Type B pancreatic cell (in vitro differentiated cells): Measurements from ENCODE around the gene LRMDA. TPM values are rescaled to one million over a fixed set of nuclear protein-coding genes. Genes with fewer than 3 reads are reported as not detected.

Experiments used
- DNase-seq: peaks from one replicate; pipeline ENCODE4 v3.0.0; 2021; ENCODE audit warnings: mixed read lengths; ENCODE audit not compliant: unreplicated experiment; ENCODE audit errors: extremely low spot score
- H3K27ac Mint-ChIP-seq: 2 replicates; pipeline ENCODE4 v1.8.0; 2021; ENCODE audit warnings: mild to moderate bottlenecking, mixed read lengths
- H3K27me3 Mint-ChIP-seq: 2 replicates; pipeline ENCODE4 v1.8.0; 2021; ENCODE audit warnings: mixed read lengths
- H3K36me3 Mint-ChIP-seq: 2 replicates; pipeline ENCODE4 v1.8.0; 2021; ENCODE audit warnings: mixed read lengths
- H3K4me1 Mint-ChIP-seq: one replicate; pipeline ENCODE4 v1.8.0; 2021; ENCODE audit warnings: mixed read lengths; ENCODE audit not compliant: unreplicated experiment
- H3K4me3 Mint-ChIP-seq: 2 replicates; pipeline ENCODE4 v1.8.0; 2021; ENCODE audit warnings: mild to moderate bottlenecking, mixed read lengths
- H3K9me3 Mint-ChIP-seq: 2 replicates; pipeline ENCODE4 v1.8.0; 2021; ENCODE audit warnings: mixed read lengths
- CTCF ChIP-seq: fragments of 200-600 bp; sonication (generic); conservative IDR thresholded peaks from 2 replicates; pipeline ENCODE4 v1.5.0; 2021; ENCODE audit warnings: antibody characterized with exemption, mild to moderate bottlenecking
- total RNA-seq: library from RNA; stranded (reverse); gene quantifications from 2 replicates; pipeline ENCODE4 v1.2.1, GENCODE V29; 2021; ENCODE audit warnings: low replicate concordance

Gene LRMDA
- total RNA-seq, 1 donor from 2014 or later: 2.0 TPM

- Mint-ChIP-seq H3K27ac (no peak overlapping the region), H3K27me3 (peaks cover 61% of the 10 kb centered on the region), H3K36me3 (peaks cover 3% of the 10 kb centered on the region), H3K9me3 (peaks cover 10% of the 10 kb centered on the region), H3K4me1 (peaks cover 53% of the 10 kb centered on the region), H3K4me3 (peak overlapping the region; percentile 53)
- no peak for TF ChIP-seq CTCF
- DNase-seq: no peak
These were observed 18.1 kb downstream of the LRMDA start for GRCh38 chr10:75449382-75450074.

- Mint-ChIP-seq H3K4me3 (peak overlapping the region; percentile 53), H3K27me3 (peaks cover 61% of the 10 kb centered on the region), H3K36me3 (peaks cover 3% of the 10 kb centered on the region), H3K4me1 (peaks cover 53% of the 10 kb centered on the region), H3K27ac (no peak overlapping the region), H3K9me3 (peaks cover 10% of the 10 kb centered on the region)
- no peak for DNase-seq
- TF ChIP-seq CTCF: no peak
These were observed 18.6 kb downstream of the LRMDA start for GRCh38 chr10:75450075-75450445.

- no peak for TF ChIP-seq CTCF
- H3K27ac Mint-ChIP-seq: no peak overlapping the region
- peaks cover 3% of the 10 kb centered on the region for H3K36me3 Mint-ChIP-seq
- DNase-seq: no peak
- peak overlapping the region; percentile 70 for H3K4me3 Mint-ChIP-seq
- H3K27me3 Mint-ChIP-seq: peaks cover 61% of the 10 kb centered on the region
- H3K4me1 Mint-ChIP-seq: peaks cover 53% of the 10 kb centered on the region
- H3K9me3 Mint-ChIP-seq: peaks cover 10% of the 10 kb centered on the region
These were observed 19.5 kb downstream of the LRMDA start for GRCh38 chr10:75450644-75451640.

GRCh38 chr10:75451831-75452230 is 20.4 kb downstream of the LRMDA start:
- H3K4me3 Mint-ChIP-seq: peak overlapping the region; percentile 70
- peaks cover 54% of the 10 kb centered on the region for H3K27me3 Mint-ChIP-seq
- DNase-seq: no peak
- peaks cover under 1% of the 10 kb centered on the region for H3K9me3 Mint-ChIP-seq
- H3K36me3 Mint-ChIP-seq: peaks cover under 1% of the 10 kb centered on the region
- H3K4me1 Mint-ChIP-seq: peaks cover 53% of the 10 kb centered on the region
- TF ChIP-seq CTCF: no peak
- H3K27ac Mint-ChIP-seq: peak overlapping the region; percentile 1

- Mint-ChIP-seq H3K4me1 (peaks cover 55% of the 10 kb centered on the region), H3K27ac (no peak overlapping the region), H3K4me3 (no peak overlapping the region), H3K36me3 (no peaks in the 10 kb centered on the region), H3K27me3 (peaks cover 61% of the 10 kb centered on the region), H3K9me3 (no peaks in the 10 kb centered on the region)
- no peak for TF ChIP-seq CTCF
- DNase-seq: no peak
These were observed 21.6 kb downstream of the LRMDA start for GRCh38 chr10:75452997-75453396.
